GM12891 (cell line): ENCODE data around the gene NR6A1.

Experiments used
- PAX5 ChIP-seq: IDR thresholded peaks from 2 replicates; pipeline ENCODE4 v1.6.1; 2011; ENCODE audit warnings: low read length, moderate library complexity, mild to moderate bottlenecking; ENCODE audit not compliant: insufficient read depth, severe bottlenecking
- POLR2A ChIP-seq: IDR thresholded peaks from 2 replicates; pipeline ENCODE4 v1.6.1; 2011; ENCODE audit warnings: low read depth, low read length, control low read depth
- POLR2AphosphoS5 ChIP-seq: IDR thresholded peaks from 2 replicates; pipeline ENCODE4 v1.6.1; 2011; ENCODE audit warnings: low read depth, low read length, control low read depth
- POU2F2 ChIP-seq: IDR thresholded peaks from 2 replicates; pipeline ENCODE4 v1.6.1; 2011; ENCODE audit warnings: low read depth, mild to moderate bottlenecking, control low read depth, low read length, moderate library complexity
- TAF1 ChIP-seq: IDR thresholded peaks from 2 replicates; pipeline ENCODE4 v1.6.1; 2011; ENCODE audit warnings: low read depth, low read length, control low read depth

- TF ChIP-seq POLR2A = no peak
- TF ChIP-seq PAX5 = no peak
- no peak for TF ChIP-seq POLR2AphosphoS5
- no peak for TF ChIP-seq POU2F2
- TF ChIP-seq TAF1 = no peak
Observed at GRCh38 chr9:124699575-124699974, 71.5 kb downstream of the NR6A1 start.
